ENCODE results near the gene GALK2.

Gene GALK2

DNA sequence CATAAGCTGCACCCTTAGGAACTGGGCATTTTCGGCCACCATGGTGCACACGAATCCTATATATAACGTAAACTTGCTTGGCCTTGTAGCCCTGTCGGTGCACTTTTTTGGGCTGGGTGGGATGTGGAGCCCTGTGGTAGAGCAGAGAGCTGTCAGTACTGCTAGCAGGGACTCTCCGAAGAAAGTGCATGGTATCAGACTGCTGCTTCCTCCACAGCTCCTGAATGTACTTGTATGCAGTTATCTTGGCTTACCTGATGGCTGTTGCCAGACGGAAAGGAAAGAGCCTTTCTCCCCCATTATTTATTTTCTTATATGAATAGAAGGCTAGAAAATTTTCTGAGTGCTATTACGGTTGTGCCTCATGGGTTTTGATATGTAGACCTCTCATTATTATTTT is 8.4 kb downstream of the GALK2 start (continued):
- TF ChIP-seq, protein P1, sequence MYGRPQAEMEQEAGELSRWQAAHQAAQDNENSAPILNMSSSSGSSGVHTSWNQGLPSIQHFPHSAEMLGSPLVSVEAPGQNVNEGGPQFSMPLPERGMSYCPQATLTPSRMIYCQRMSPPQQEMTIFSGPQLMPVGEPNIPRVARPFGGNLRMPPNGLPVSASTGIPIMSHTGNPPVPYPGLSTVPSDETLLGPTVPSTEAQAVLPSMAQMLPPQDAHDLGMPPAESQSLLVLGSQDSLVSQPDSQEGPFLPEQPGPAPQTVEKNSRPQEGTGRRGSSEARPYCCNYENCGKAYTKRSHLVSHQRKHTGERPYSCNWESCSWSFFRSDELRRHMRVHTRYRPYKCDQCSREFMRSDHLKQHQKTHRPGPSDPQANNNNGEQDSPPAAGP (tag by site-specific recombination; IDR thresholded peaks at IDR 0.05): no peak
- TF ChIP-seq ZNF629 (tag by site-specific recombination; IDR thresholded peaks at IDR 0.05) (no peak), RBAK (tag by site-specific recombination; IDR thresholded peaks at IDR 0.05) (no peak), ZNF24 (tag by site-specific recombination; IDR thresholded peaks at IDR 0.05) (no peak), ZNF510 (tag by site-specific recombination; IDR thresholded peaks at IDR 0.05; ENCODE audit: insufficient replicate concordance) (no peak), YY2 (tag by site-specific recombination; IDR thresholded peaks at IDR 0.05) (no peak)
- TF ChIP-seq, protein P2, sequence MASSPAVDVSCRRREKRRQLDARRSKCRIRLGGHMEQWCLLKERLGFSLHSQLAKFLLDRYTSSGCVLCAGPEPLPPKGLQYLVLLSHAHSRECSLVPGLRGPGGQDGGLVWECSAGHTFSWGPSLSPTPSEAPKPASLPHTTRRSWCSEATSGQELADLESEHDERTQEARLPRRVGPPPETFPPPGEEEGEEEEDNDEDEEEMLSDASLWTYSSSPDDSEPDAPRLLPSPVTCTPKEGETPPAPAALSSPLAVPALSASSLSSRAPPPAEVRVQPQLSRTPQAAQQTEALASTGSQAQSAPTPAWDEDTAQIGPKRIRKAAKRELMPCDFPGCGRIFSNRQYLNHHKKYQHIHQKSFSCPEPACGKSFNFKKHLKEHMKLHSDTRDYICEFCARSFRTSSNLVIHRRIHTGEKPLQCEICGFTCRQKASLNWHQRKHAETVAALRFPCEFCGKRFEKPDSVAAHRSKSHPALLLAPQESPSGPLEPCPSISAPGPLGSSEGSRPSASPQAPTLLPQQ (tag by site-specific recombination; IDR thresholded peaks at IDR 0.05): no peak

DNA sequence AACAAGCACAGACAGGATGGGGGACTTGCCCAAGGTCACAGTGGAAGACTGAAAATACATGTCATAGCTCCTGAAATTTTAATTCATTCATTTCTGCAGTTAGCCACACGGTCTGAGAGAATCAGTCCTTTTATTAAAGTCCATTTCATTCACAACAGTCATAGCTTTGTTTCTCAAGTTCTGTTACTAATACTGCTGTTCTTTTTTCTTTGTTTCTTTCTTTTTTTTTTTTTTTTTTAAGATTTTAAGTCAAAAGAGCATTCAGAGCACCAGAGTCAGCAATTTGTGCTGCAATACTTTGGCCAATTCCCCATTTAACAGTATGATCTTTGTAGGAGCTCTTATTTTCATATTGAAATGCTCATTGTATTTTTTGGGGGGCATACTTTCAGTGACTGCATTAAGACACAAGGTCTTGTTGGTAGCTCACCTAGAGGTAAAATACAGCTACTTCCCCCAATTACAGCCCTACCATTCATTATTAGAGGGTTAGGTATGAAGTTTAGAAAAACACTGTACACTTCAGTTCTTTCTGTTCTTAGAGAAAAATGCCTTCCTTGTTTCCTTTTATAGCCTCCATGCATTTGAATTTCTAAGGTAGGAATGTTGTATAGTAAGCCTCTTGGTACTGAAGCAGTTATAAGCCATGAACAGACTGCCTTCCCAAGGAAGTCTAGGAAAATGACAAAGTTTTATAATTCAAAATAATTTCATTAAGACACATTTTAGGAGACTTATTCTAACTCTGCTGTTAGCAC is 9.6 kb downstream of the GALK2 start:
- H3K27ac ChIP-seq (ENCODE audit: extremely low read depth, low read depth, low read length): no peak overlapping the region
- no peaks in the 10 kb centered on the region for H3K36me3 ChIP-seq (ENCODE audit: control insufficient read depth in 2 of 2, insufficient read depth in 1 of 2, low read length in 2 of 2)
- H3K4me1 ChIP-seq (ENCODE audit: control insufficient read depth, insufficient read depth, low read length): no peaks in the 10 kb centered on the region
- CTCF ChIA-PET: no interaction called here
- no peak overlapping the region for H3K4me3 ChIP-seq (ENCODE audit: low read depth, low read length)
- POLR2A ChIA-PET: interaction anchor here (0.7 to 1.1 kb wide), 3 partner anchors 10 to 863 kb away, joined by 3 to 4 read pairs (median 4); partner anchors contain the start of genes COPS2 and GALK2
- no peak for TF ChIP-seq SALL2 (tag by site-specific recombination; IDR thresholded peaks at IDR 0.05; ENCODE audit: borderline replicate concordance)
- TF ChIP-seq ZNF157 (tag by site-specific recombination; IDR thresholded peaks at IDR 0.05): no peak
- no peak for TF ChIP-seq IKZF3 (tag by site-specific recombination; IDR thresholded peaks at IDR 0.05)
- TF ChIP-seq, protein P3, sequence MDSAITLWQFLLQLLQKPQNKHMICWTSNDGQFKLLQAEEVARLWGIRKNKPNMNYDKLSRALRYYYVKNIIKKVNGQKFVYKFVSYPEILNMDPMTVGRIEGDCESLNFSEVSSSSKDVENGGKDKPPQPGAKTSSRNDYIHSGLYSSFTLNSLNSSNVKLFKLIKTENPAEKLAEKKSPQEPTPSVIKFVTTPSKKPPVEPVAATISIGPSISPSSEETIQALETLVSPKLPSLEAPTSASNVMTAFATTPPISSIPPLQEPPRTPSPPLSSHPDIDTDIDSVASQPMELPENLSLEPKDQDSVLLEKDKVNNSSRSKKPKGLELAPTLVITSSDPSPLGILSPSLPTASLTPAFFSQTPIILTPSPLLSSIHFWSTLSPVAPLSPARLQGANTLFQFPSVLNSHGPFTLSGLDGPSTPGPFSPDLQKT (IDR thresholded peaks at IDR 0.05; ENCODE audit: borderline replicate concordance, low read depth, low read length): no peak
- no peak for TF ChIP-seq ZNF211 (tag by site-specific recombination; IDR thresholded peaks at IDR 0.05; ENCODE audit: low read depth)
- TF ChIP-seq GLI2 (tag by site-specific recombination; IDR thresholded peaks at IDR 0.05; ENCODE audit: borderline replicate concordance, low read depth): no peak
- TF ChIP-seq KLF16 (tag by site-specific recombination; IDR thresholded peaks at IDR 0.05): no peak
- TF ChIP-seq KLF10 (tag by site-specific recombination; IDR thresholded peaks at IDR 0.05): no peak
- no peak for TF ChIP-seq ZNF660 (tag by site-specific recombination; IDR thresholded peaks at IDR 0.05)
- TF ChIP-seq ZNF335 (tag by site-specific recombination; conservative IDR thresholded peaks at IDR 0.05): no peak
- TF ChIP-seq GLI4 (tag by site-specific recombination; IDR thresholded peaks at IDR 0.05): no peak
- TF ChIP-seq HOXC10 (CRISPR knock-in tag; IDR thresholded peaks at IDR 0.05): no peak
- TF ChIP-seq ZNF184 (tag by site-specific recombination; IDR thresholded peaks at IDR 0.05): no peak
- no peak for TF ChIP-seq SP3 (tag by site-specific recombination; IDR thresholded peaks at IDR 0.05)
- TF ChIP-seq GLIS2 (tag by site-specific recombination; IDR thresholded peaks at IDR 0.05): no peak
- no peaks in the 10 kb centered on the region for H3K9me3 ChIP-seq (ENCODE audit: control insufficient read depth, insufficient read depth, low read depth, low read length)

Measured in HEK293 (cell line).